Measurements from ENCODE around the gene PIH1D2.
"Not testable (repeated sequence)": the region's sequence is repeated elsewhere in the genome, so short reads cannot be mapped to it uniquely, and the experiment has no call there.

Gene PIH1D2

GRCh38 chr11:112097734-112098528 lies 24.1 kb upstream of the PIH1D2 start:
- Histone ChIP-seq H3K4me1 (ENCODE audit: control insufficient read depth, insufficient read depth, low read length) (no peaks in the 10 kb centered on the region), H3K27ac (ENCODE audit: low read depth, low read length) (no peak overlapping the region), H3K9ac (ENCODE audit: low read length) (no peak overlapping the region), H3K36me3 (ENCODE audit: control insufficient read depth, insufficient read depth, low read length) (peaks cover 34% of the 10 kb centered on the region), H3K4me3 (ENCODE audit: low read depth, low read length) (no peak overlapping the region), H3K27me3 (ENCODE audit: control insufficient read depth, insufficient read depth, low read length) (no peaks in the 10 kb centered on the region), H3K9me3 (ENCODE audit: control insufficient read depth, insufficient read depth, low read depth, low read length) (no peaks in the 10 kb centered on the region)

- Histone ChIP-seq H3K27me3 (ENCODE audit: control insufficient read depth, insufficient read depth, low read length) (no peaks in the 10 kb centered on the region), H3K4me3 (ENCODE audit: low read depth, low read length) (no peak overlapping the region)
Measured at GRCh38 chr11:112096194-112096593, 22.4 kb upstream of the PIH1D2 start.

GRCh38 chr11:112095302-112095701 lies 21.5 kb upstream of the PIH1D2 start:
- not testable (repeated sequence) for H3K4me3 ChIP-seq (ENCODE audit: low read depth, low read length); H3K4me1 ChIP-seq (ENCODE audit: control insufficient read depth, insufficient read depth, low read length); H3K27ac ChIP-seq (ENCODE audit: low read depth, low read length); H3K9me3 ChIP-seq (ENCODE audit: control insufficient read depth, insufficient read depth, low read depth, low read length); H3K27me3 ChIP-seq (ENCODE audit: control insufficient read depth, insufficient read depth, low read length); H3K9ac ChIP-seq (ENCODE audit: low read length)
- H3K36me3 ChIP-seq (ENCODE audit: control insufficient read depth, insufficient read depth, low read length): peaks cover 59% of the 10 kb centered on the region

More at GRCh38 chr11:112096194-112096593, 22.4 kb upstream of the PIH1D2 start:
- no peak overlapping the region for H3K27ac ChIP-seq (ENCODE audit: low read depth, low read length)
- H3K4me1 ChIP-seq (ENCODE audit: control insufficient read depth, insufficient read depth, low read length): no peaks in the 10 kb centered on the region
- H3K9ac ChIP-seq (ENCODE audit: low read length): no peak overlapping the region
- H3K9me3 ChIP-seq (ENCODE audit: control insufficient read depth, insufficient read depth, low read depth, low read length): no peaks in the 10 kb centered on the region
- peaks cover 51% of the 10 kb centered on the region for H3K36me3 ChIP-seq (ENCODE audit: control insufficient read depth, insufficient read depth, low read length)

GRCh38 chr11:112087212-112087611 lies 13.4 kb upstream of the PIH1D2 start:
- peak overlapping the region; percentile 84 for H3K4me3 ChIP-seq (ENCODE audit: low read depth, low read length)
- H3K9ac ChIP-seq (ENCODE audit: low read length): peak overlapping the region; percentile 93
- H3K36me3 ChIP-seq (ENCODE audit: control insufficient read depth, insufficient read depth, low read length): peaks cover 80% of the 10 kb centered on the region
- H3K27me3 ChIP-seq (ENCODE audit: control insufficient read depth, insufficient read depth, low read length): no peaks in the 10 kb centered on the region
- H3K9me3 ChIP-seq (ENCODE audit: control insufficient read depth, insufficient read depth, low read depth, low read length): no peaks in the 10 kb centered on the region
- H3K4me1 ChIP-seq (ENCODE audit: control insufficient read depth, insufficient read depth, low read length): no peaks in the 10 kb centered on the region; the same call in 1 of the 2 replicates
- H3K27ac ChIP-seq (ENCODE audit: low read depth, low read length): peak overlapping the region; percentile 27; the same call in 1 of the 2 replicates

- Histone ChIP-seq H3K9me3 (ENCODE audit: control insufficient read depth, insufficient read depth, low read depth, low read length) (no peaks in the 10 kb centered on the region), H3K4me1 (ENCODE audit: control insufficient read depth, insufficient read depth, low read length) (no peaks in the 10 kb centered on the region; the same call in 1 of the 2 replicates), H3K4me3 (ENCODE audit: low read depth, low read length) (peak within 1 kb of the TSS; percentile 84), H3K9ac (ENCODE audit: low read length) (peak within 1 kb of the TSS; percentile 93), H3K36me3 (ENCODE audit: control insufficient read depth, insufficient read depth, low read length) (peaks cover 80% of the 10 kb centered on the region), H3K27ac (ENCODE audit: low read depth, low read length) (peak within 1 kb of the TSS; percentile 27; the same call in 1 of the 2 replicates), H3K27me3 (ENCODE audit: control insufficient read depth, insufficient read depth, low read length) (no peaks in the 10 kb centered on the region)
Measured at GRCh38 chr11:112086422-112087191, 12.8 kb upstream of the PIH1D2 start, which contains the start of the genes SDHD and TIMM8B. TSS of gene SDHD (plus strand) at chr11:112086873. CDS start at chr11:112086908, 35 bp downstream. TSS of gene TIMM8B (minus strand) at chr11:112086756. CDS start at chr11:112086723, 33 bp downstream.

- Histone ChIP-seq H3K9ac (ENCODE audit: low read length) (peak overlapping the region; percentile 93), H3K9me3 (ENCODE audit: control insufficient read depth, insufficient read depth, low read depth, low read length) (no peaks in the 10 kb centered on the region), H3K36me3 (ENCODE audit: control insufficient read depth, insufficient read depth, low read length) (peaks cover 75% of the 10 kb centered on the region), H3K27ac (ENCODE audit: low read depth, low read length) (peak overlapping the region; percentile 24; the same call in 1 of the 2 replicates), H3K27me3 (ENCODE audit: control insufficient read depth, insufficient read depth, low read length) (no peaks in the 10 kb centered on the region), H3K4me1 (ENCODE audit: control insufficient read depth, insufficient read depth, low read length) (no peaks in the 10 kb centered on the region; the same call in 1 of the 2 replicates), H3K4me3 (ENCODE audit: low read depth, low read length) (peak overlapping the region; percentile 84)
Measured at GRCh38 chr11:112085822-112086421, 12.1 kb upstream of the PIH1D2 start.

GRCh38 chr11:112082729-112083128 lies 8.9 kb upstream of the PIH1D2 start:
- H3K27ac ChIP-seq (ENCODE audit: low read depth, low read length): no peak overlapping the region
- H3K4me3 ChIP-seq (ENCODE audit: low read depth, low read length): no peak overlapping the region
- peaks cover 73% of the 10 kb centered on the region for H3K36me3 ChIP-seq (ENCODE audit: control insufficient read depth, insufficient read depth, low read length)
- no peaks in the 10 kb centered on the region for H3K27me3 ChIP-seq (ENCODE audit: control insufficient read depth, insufficient read depth, low read length)
- H3K9ac ChIP-seq (ENCODE audit: low read length): no peak overlapping the region
- no peaks in the 10 kb centered on the region; the same call in 1 of the 2 replicates for H3K4me1 ChIP-seq (ENCODE audit: control insufficient read depth, insufficient read depth, low read length)
- H3K9me3 ChIP-seq (ENCODE audit: control insufficient read depth, insufficient read depth, low read depth, low read length): no peaks in the 10 kb centered on the region

- Histone ChIP-seq H3K9ac (ENCODE audit: low read length) (no peak overlapping the region), H3K27ac (ENCODE audit: low read depth, low read length) (no peak overlapping the region), H3K4me1 (ENCODE audit: control insufficient read depth, insufficient read depth, low read length) (no peaks in the 10 kb centered on the region), H3K36me3 (ENCODE audit: control insufficient read depth, insufficient read depth, low read length) (peaks cover 51% of the 10 kb centered on the region), H3K27me3 (ENCODE audit: control insufficient read depth, insufficient read depth, low read length) (no peaks in the 10 kb centered on the region), H3K9me3 (ENCODE audit: control insufficient read depth, insufficient read depth, low read depth, low read length) (no peaks in the 10 kb centered on the region), H3K4me3 (ENCODE audit: low read depth, low read length) (no peak overlapping the region)
Measured at GRCh38 chr11:112062923-112063322, 10.9 kb downstream of the PIH1D2 start.

- Histone ChIP-seq H3K4me1 (ENCODE audit: control insufficient read depth, insufficient read depth, low read length) (no peaks in the 10 kb centered on the region), H3K9me3 (ENCODE audit: control insufficient read depth, insufficient read depth, low read depth, low read length) (no peaks in the 10 kb centered on the region), H3K27me3 (ENCODE audit: control insufficient read depth, insufficient read depth, low read length) (no peaks in the 10 kb centered on the region), H3K36me3 (ENCODE audit: control insufficient read depth, insufficient read depth, low read length) (peaks cover 82% of the 10 kb centered on the region), H3K4me3 (ENCODE audit: low read depth, low read length) (no peak overlapping the region), H3K9ac (ENCODE audit: low read length) (no peak overlapping the region), H3K27ac (ENCODE audit: low read depth, low read length) (no peak overlapping the region)
Measured at GRCh38 chr11:112058103-112058502, 15.7 kb downstream of the PIH1D2 start.

- Histone ChIP-seq H3K27ac (ENCODE audit: low read depth, low read length) (no peak overlapping the region), H3K4me1 (ENCODE audit: control insufficient read depth, insufficient read depth, low read length) (no peaks in the 10 kb centered on the region), H3K4me3 (ENCODE audit: low read depth, low read length) (no peak overlapping the region), H3K27me3 (ENCODE audit: control insufficient read depth, insufficient read depth, low read length) (no peaks in the 10 kb centered on the region), H3K9me3 (ENCODE audit: control insufficient read depth, insufficient read depth, low read depth, low read length) (no peaks in the 10 kb centered on the region), H3K36me3 (ENCODE audit: control insufficient read depth, insufficient read depth, low read length) (peaks cover 83% of the 10 kb centered on the region), H3K9ac (ENCODE audit: low read length) (no peak overlapping the region)
Measured at GRCh38 chr11:112057170-112057569, 16.6 kb downstream of the PIH1D2 start.
